ENCODE data around the gene SPATA31E1. TPM values are rescaled to one million over a fixed set of nuclear protein-coding genes. Genes with fewer than 3 reads are reported as not detected.
"Not testable (repeated sequence)": the region's sequence is repeated elsewhere in the genome, so short reads cannot be mapped to it uniquely, and the experiment has no call there.

SPATA31E1 gene
- total RNA-seq, 4 donors from 2014 or later = not detected

- H3K36me3 ChIP-seq = no peaks in the 10 kb centered on the region
- peaks cover 0 to 4% (median 0%) of the 10 kb centered on the region in 4 donors for H3K9me3 ChIP-seq
- no peak overlapping the region for H3K27ac ChIP-seq
- TF ChIP-seq, protein P1, sequence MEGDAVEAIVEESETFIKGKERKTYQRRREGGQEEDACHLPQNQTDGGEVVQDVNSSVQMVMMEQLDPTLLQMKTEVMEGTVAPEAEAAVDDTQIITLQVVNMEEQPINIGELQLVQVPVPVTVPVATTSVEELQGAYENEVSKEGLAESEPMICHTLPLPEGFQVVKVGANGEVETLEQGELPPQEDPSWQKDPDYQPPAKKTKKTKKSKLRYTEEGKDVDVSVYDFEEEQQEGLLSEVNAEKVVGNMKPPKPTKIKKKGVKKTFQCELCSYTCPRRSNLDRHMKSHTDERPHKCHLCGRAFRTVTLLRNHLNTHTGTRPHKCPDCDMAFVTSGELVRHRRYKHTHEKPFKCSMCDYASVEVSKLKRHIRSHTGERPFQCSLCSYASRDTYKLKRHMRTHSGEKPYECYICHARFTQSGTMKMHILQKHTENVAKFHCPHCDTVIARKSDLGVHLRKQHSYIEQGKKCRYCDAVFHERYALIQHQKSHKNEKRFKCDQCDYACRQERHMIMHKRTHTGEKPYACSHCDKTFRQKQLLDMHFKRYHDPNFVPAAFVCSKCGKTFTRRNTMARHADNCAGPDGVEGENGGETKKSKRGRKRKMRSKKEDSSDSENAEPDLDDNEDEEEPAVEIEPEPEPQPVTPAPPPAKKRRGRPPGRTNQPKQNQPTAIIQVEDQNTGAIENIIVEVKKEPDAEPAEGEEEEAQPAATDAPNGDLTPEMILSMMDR (IDR thresholded peaks at IDR 0.05) = no peak
- no peak for TF ChIP-seq EP300 (IDR thresholded peaks at IDR 0.05)
- no peak for TF ChIP-seq POLR2A (IDR thresholded peaks at IDR 0.05)
- H3K27me3 ChIP-seq = no peaks in the 10 kb centered on the region
- 90% methylated on average over 20 of the region's 20 CpGs for WGBS, 2 donors
- H3K4me3 ChIP-seq = no peak overlapping the region
- H3K4me1 ChIP-seq = no peaks in the 10 kb centered on the region
- DNase-seq (ENCODE audit: low spot score in 2 of 2) = no peak
Measured at GRCh38 chr9:87909310-87910041, 26.8 kb downstream of the SPATA31E1 start.

GRCh38 chr9:87910821-87911220 lies 28.1 kb downstream of the SPATA31E1 start:
- Histone ChIP-seq H3K4me1 (no peaks in the 10 kb centered on the region), H3K4me3 (no peak overlapping the region), H3K9me3 (peaks cover 0 to 4% (median 0%) of the 10 kb centered on the region in 4 donors), H3K27ac (no peak overlapping the region), H3K36me3 (no peaks in the 10 kb centered on the region), H3K27me3 (no peaks in the 10 kb centered on the region)
- DNase-seq (ENCODE audit: low spot score in 2 of 2) = no peak
- 78 to 79% methylated on average over 3 of the region's 3 CpGs for WGBS, 2 donors
- TF ChIP-seq, protein P1 (IDR thresholded peaks at IDR 0.05) = no peak
- TF ChIP-seq POLR2A (IDR thresholded peaks at IDR 0.05) = no peak
- no peak for TF ChIP-seq EP300 (IDR thresholded peaks at IDR 0.05)

- not testable (repeated sequence) for H3K27ac ChIP-seq; H3K4me3 ChIP-seq; H3K27me3 ChIP-seq; H3K4me1 ChIP-seq; H3K9me3 ChIP-seq; DNase-seq (ENCODE audit: low spot score in 2 of 2); H3K36me3 ChIP-seq
- WGBS, 2 donors = no CpG with 5 or more reads among the region's 8 CpGs
Measured at GRCh38 chr9:87917662-87918061, 35.0 kb downstream of the SPATA31E1 start, which contains the start of gene SPATA31C1. TSS of gene SPATA31C1 (plus strand) at chr9:87917962.

DNA sequence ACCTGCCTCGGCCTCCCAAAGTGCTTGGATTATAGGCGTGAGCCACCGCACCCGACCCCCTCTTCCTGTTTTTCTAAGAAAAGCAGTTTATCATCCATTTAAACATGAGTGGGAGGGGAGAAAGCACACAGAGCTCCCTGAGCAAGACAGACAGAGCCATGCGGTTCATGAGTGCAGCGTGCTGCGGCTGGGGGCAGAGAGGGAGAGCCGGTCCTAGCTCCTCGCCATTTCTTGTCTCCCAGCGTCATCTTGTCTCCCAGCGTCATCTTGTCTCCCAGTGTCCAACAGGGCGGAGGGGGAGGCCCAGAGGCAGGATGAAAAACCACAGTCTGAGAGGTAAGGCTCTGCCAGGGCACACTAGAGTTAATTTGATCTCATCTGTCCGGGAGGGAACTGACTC lies 36.3 kb downstream of the SPATA31E1 start:
- not testable (repeated sequence) for DNase-seq (ENCODE audit: low spot score in 2 of 2); H3K27me3 ChIP-seq; H3K36me3 ChIP-seq; H3K9me3 ChIP-seq; H3K4me1 ChIP-seq; H3K27ac ChIP-seq; H3K4me3 ChIP-seq
- WGBS, 2 donors = 59 to 79% methylated on average over 12 to 13 of the region's 13 CpGs

DNA sequence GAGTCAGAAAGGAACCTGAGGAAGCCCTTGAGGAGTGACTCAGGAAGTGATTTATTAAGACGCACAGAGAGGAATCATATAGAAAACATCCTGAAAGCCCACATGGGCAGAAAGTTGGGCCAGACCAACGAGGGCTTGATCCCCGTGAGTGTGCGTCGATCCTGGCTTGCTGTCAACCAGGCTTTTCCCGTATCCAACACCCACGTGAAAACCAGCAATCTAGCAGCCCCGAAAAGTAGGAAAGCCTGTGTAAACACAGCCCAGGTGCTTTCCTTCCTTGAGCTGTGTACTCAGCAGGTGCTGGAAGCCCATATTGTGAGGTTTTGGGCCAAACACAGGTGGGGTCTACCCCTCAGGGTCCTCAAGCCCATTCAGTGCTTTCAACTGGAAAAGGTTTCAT lies 38.9 kb downstream of the SPATA31E1 start:
- H3K9me3 ChIP-seq; H3K27me3 ChIP-seq; H3K36me3 ChIP-seq; DNase-seq (ENCODE audit: low spot score in 2 of 2); H3K4me3 ChIP-seq; H3K27ac ChIP-seq; H3K4me1 ChIP-seq: not testable (repeated sequence)
- WGBS, 2 donors = 65 to 76% methylated on average over 8 of the region's 8 CpGs

DNA sequence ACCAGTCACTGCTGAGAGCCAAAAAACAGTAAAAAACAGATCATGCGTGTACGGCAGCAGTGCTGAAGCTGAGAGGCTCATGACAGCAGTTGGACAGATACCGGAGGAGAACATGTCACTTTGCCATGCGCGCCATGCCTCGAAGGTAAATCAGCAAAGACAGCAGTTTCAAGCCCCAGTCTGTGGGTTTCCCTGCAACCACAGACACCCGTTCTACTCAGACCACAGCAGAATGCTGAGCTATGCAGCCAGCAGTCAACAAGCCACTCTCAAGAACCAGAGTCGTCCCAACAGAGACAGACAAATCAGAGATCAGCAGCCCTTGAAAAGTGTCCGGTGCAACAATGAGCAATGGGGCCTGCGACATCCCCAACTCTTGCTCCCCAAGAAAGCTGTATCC lies 40.3 kb downstream of the SPATA31E1 start:
- not testable (repeated sequence) for H3K4me3 ChIP-seq; H3K36me3 ChIP-seq; H3K27me3 ChIP-seq; H3K4me1 ChIP-seq; H3K27ac ChIP-seq; DNase-seq (ENCODE audit: low spot score in 2 of 2); H3K9me3 ChIP-seq
- WGBS, 2 donors = 60 to 67% methylated on average over 7 to 10 of the region's 10 CpGs

- not testable (repeated sequence) for H3K4me1 ChIP-seq; H3K27ac ChIP-seq; H3K27me3 ChIP-seq; H3K9me3 ChIP-seq; H3K4me3 ChIP-seq; DNase-seq (ENCODE audit: low spot score in 2 of 2); H3K36me3 ChIP-seq
- WGBS, 2 donors = 96 to 100% methylated on average over 3 to 10 of the region's 10 CpGs
Measured at GRCh38 chr9:87924851-87925250, 42.2 kb downstream of the SPATA31E1 start.

- not testable (repeated sequence) for H3K4me1 ChIP-seq; H3K4me3 ChIP-seq; H3K27ac ChIP-seq; DNase-seq (ENCODE audit: low spot score in 2 of 2); H3K36me3 ChIP-seq; H3K27me3 ChIP-seq; H3K9me3 ChIP-seq
Measured at GRCh38 chr9:87929152-87929551, 46.5 kb downstream of the SPATA31E1 start.

- H3K9me3 ChIP-seq; H3K4me3 ChIP-seq; H3K4me1 ChIP-seq; H3K27me3 ChIP-seq; H3K27ac ChIP-seq; H3K36me3 ChIP-seq; DNase-seq (ENCODE audit: low spot score in 2 of 2): not testable (repeated sequence)
- WGBS, 2 donors = 90 to 93% methylated on average over 7 of the region's 7 CpGs
Measured at GRCh38 chr9:87934444-87934843, 51.8 kb downstream of the SPATA31E1 start.

DNA sequence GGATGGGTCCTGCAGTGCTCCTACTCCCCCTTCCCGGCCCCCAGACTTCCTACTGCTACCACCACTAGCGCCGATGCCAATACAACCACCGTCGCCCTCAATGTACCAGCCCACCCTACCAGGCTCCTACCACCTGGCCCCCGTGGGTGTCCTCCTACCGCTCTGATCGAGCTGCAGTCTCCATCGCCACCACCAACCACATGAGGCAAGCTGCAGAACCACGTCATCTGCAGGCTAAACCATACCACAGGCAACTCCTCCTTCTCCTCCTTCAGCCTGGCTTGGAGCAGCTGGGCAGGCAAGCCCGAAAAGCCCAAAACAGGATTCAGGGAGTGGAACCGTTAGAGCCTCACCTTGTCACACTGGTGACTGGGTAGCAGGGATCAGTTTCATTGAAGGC lies 54.7 kb downstream of the SPATA31E1 start:
- WGBS, 2 donors = 91% methylated on average over 9 of the region's 12 CpGs; no CpG with 5 or more reads in 1 of the 2 donors
- H3K36me3 ChIP-seq; H3K27ac ChIP-seq; H3K4me1 ChIP-seq; H3K9me3 ChIP-seq; DNase-seq (ENCODE audit: low spot score in 2 of 2); H3K4me3 ChIP-seq; H3K27me3 ChIP-seq: not testable (repeated sequence)

- 70 to 76% methylated on average over 4 to 9 of the region's 9 CpGs for WGBS, 2 donors
- H3K36me3 ChIP-seq; DNase-seq (ENCODE audit: low spot score in 2 of 2); H3K27ac ChIP-seq; H3K9me3 ChIP-seq; H3K4me3 ChIP-seq; H3K4me1 ChIP-seq; H3K27me3 ChIP-seq: not testable (repeated sequence)
Measured at GRCh38 chr9:87937918-87938317, 55.2 kb downstream of the SPATA31E1 start.

- H3K4me1 ChIP-seq; H3K27ac ChIP-seq; H3K4me3 ChIP-seq; H3K9me3 ChIP-seq; H3K27me3 ChIP-seq; DNase-seq (ENCODE audit: low spot score in 2 of 2); H3K36me3 ChIP-seq: not testable (repeated sequence)
- WGBS, 2 donors = 73 to 96% methylated on average over 3 to 4 of the region's 12 CpGs
Measured at GRCh38 chr9:87938336-87938735, 55.7 kb downstream of the SPATA31E1 start.
